HG02943 (cell line): ENCODE data around the gene VPS52.
"Not testable (repeated sequence)": the region's sequence is repeated elsewhere in the genome, so short reads cannot be mapped to it uniquely, and the experiment has no call there.

Experiments used
- ATAC-seq: cut with Tn5 transposase; IDR thresholded peaks from one replicate; pipeline ENCODE4 v1.9.1; 2021; ENCODE audit warnings: mild to moderate bottlenecking, low read depth, moderate library complexity; ENCODE audit not compliant: unreplicated experiment

VPS52 gene

GRCh38 chr6:33251395-33252012 lies 20.2 kb downstream of the VPS52 start:
- ATAC-seq = no peak

- ATAC-seq = no peak
These were observed 20.9 kb downstream of the VPS52 start for GRCh38 chr6:33250731-33251130.

GRCh38 chr6:33249732-33250630 lies 21.7 kb downstream of the VPS52 start:
- no peak for ATAC-seq

GRCh38 chr6:33248932-33249731 lies 22.5 kb downstream of the VPS52 start:
- peak; percentile 80 for ATAC-seq

GRCh38 chr6:33248643-33248931 lies 23.1 kb downstream of the VPS52 start:
- ATAC-seq = no peak

GRCh38 chr6:33247977-33248642 lies 23.6 kb downstream of the VPS52 start:
- ATAC-seq = peak; percentile 41

GRCh38 chr6:33243476-33243875 lies 28.2 kb downstream of the VPS52 start:
- no peak for ATAC-seq

GRCh38 chr6:33241968-33242367 lies 29.7 kb downstream of the VPS52 start:
- ATAC-seq = no peak

- no peak for ATAC-seq
These were observed 33.9 kb downstream of the VPS52 start for GRCh38 chr6:33237741-33238140.

- ATAC-seq = no peak
These were observed 34.8 kb downstream of the VPS52 start for GRCh38 chr6:33236852-33237251.

- ATAC-seq = no peak
These were observed 35.3 kb downstream of the VPS52 start for GRCh38 chr6:33236328-33236727.

GRCh38 chr6:33235221-33235634 lies 36.4 kb downstream of the VPS52 start:
- ATAC-seq = no peak

- ATAC-seq = not testable (repeated sequence)
These were observed 45.1 kb downstream of the VPS52 start for GRCh38 chr6:33226503-33227120.

GRCh38 chr6:33217681-33218080 lies 54.0 kb downstream of the VPS52 start:
- ATAC-seq = no peak

GRCh38 chr6:33217246-33217645 lies 54.4 kb downstream of the VPS52 start:
- no peak for ATAC-seq

GRCh38 chr6:33216117-33216649 lies 55.5 kb downstream of the VPS52 start:
- ATAC-seq = no peak

GRCh38 chr6:33215271-33216116 lies 56.2 kb downstream of the VPS52 start:
- ATAC-seq = no peak

GRCh38 chr6:33213989-33214335 lies 57.7 kb downstream of the VPS52 start:
- no peak for ATAC-seq
